Progenitor cell of endocrine pancreas (in vitro differentiated cells): ENCODE results near the gene MECP2. TPM values are rescaled to one million over a fixed set of nuclear protein-coding genes. Genes with fewer than 3 reads are reported as not detected.

Source experiments
- DNase-seq: peaks from one replicate; pipeline ENCODE4 v3.0.0; 2021; ENCODE audit warnings: low spot score; ENCODE audit not compliant: unreplicated experiment
- H3K27ac Mint-ChIP-seq: 2 replicates; pipeline ENCODE4 v1.8.0; 2021; ENCODE audit warnings: mild to moderate bottlenecking, moderate library complexity, mixed read lengths
- H3K27me3 Mint-ChIP-seq: 2 replicates; pipeline ENCODE4 v1.8.0; 2021; ENCODE audit warnings: mixed read lengths
- H3K36me3 Mint-ChIP-seq: 2 replicates; pipeline ENCODE4 v1.8.0; 2022; ENCODE audit warnings: mixed read lengths; ENCODE audit not compliant: insufficient read depth
- H3K4me1 Mint-ChIP-seq: 2 replicates; pipeline ENCODE4 v1.8.0; 2021; ENCODE audit warnings: low read depth, mixed read lengths
- H3K4me3 Mint-ChIP-seq: 2 replicates; pipeline ENCODE4 v1.8.0; 2021; ENCODE audit warnings: low read depth, mild to moderate bottlenecking, moderate library complexity, mixed read lengths
- H3K9me3 Mint-ChIP-seq: 2 replicates; pipeline ENCODE4 v1.8.0; 2021; ENCODE audit warnings: low read depth, mixed read lengths
- total RNA-seq: library from RNA; stranded (reverse); gene quantifications from 2 replicates; pipeline ENCODE4 v1.2.1, GENCODE V29; 2021
- TF ChIP-seq, protein P1 (sequence below): fragments of 200-600 bp; sonication (generic); IDR thresholded peaks from one replicate; pipeline ENCODE4 v1.5.0; 2021; ENCODE audit warnings: antibody characterized with exemption, mild to moderate bottlenecking; ENCODE audit not compliant: unreplicated experiment

MECP2 gene
- total RNA-seq, 1 donor from 2014 or later = 47.6 TPM

DNA sequence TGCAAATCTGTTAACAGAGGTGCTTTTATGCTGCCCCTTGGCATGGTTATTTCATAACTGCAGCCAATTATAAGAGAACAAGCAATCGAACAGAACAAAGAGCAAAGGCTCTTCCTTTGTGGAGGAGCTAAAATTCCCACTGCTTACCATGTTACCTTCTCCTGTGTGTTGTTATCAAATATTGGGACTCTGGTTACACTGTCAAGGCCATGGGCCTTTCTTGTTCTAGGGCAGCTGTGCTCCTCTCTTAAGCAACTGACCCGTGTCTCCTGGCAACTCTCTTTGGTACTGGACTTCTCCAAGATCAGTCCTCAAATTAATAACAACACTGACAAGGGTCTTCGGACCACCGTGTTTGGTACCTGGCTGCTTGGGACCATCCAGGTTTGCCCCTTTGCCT is 34.4 kb upstream of the MECP2 start:
- Mint-ChIP-seq H3K27me3 (peaks cover 7% of the 10 kb centered on the region), H3K4me3 (no peak overlapping the region), H3K36me3 (no peaks in the 10 kb centered on the region)

DNA sequence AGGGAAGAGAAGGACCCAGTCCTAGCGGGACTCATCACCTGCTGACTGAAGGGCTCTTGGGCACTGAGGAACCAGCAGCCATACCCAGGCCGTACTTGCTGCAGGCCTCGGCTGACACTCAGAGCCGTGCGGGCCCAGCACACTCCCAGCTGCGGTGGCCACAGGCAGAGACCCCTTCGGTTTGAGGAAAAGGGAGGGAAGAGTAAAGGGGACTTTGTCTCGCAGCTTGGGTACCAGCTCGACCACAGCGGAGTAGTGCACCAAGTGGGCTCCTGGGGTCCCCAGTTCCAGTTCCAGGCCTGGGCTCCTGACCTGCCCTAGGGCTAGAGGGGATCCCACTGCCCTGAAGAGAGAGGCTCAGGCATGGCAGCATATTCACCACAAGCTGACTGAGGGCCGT is 28.6 kb upstream of the MECP2 start:
- peaks cover 7% of the 10 kb centered on the region for H3K4me1 Mint-ChIP-seq
- TF ChIP-seq, protein P1, sequence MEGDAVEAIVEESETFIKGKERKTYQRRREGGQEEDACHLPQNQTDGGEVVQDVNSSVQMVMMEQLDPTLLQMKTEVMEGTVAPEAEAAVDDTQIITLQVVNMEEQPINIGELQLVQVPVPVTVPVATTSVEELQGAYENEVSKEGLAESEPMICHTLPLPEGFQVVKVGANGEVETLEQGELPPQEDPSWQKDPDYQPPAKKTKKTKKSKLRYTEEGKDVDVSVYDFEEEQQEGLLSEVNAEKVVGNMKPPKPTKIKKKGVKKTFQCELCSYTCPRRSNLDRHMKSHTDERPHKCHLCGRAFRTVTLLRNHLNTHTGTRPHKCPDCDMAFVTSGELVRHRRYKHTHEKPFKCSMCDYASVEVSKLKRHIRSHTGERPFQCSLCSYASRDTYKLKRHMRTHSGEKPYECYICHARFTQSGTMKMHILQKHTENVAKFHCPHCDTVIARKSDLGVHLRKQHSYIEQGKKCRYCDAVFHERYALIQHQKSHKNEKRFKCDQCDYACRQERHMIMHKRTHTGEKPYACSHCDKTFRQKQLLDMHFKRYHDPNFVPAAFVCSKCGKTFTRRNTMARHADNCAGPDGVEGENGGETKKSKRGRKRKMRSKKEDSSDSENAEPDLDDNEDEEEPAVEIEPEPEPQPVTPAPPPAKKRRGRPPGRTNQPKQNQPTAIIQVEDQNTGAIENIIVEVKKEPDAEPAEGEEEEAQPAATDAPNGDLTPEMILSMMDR = no peak
- H3K36me3 Mint-ChIP-seq = no peaks in the 10 kb centered on the region
- H3K27ac Mint-ChIP-seq = no peak overlapping the region
- H3K4me3 Mint-ChIP-seq = no peak overlapping the region
- no peaks in the 10 kb centered on the region for H3K27me3 Mint-ChIP-seq
- no peak for DNase-seq
- peaks cover 3% of the 10 kb centered on the region for H3K9me3 Mint-ChIP-seq

More for the DNA sequence above, 34.4 kb upstream of the MECP2 start:
- peaks cover 9% of the 10 kb centered on the region for H3K9me3 Mint-ChIP-seq
- DNase-seq = no peak
- TF ChIP-seq, protein P1 = no peak
- H3K27ac Mint-ChIP-seq = no peak overlapping the region
- peaks cover 1% of the 10 kb centered on the region for H3K4me1 Mint-ChIP-seq

- no peaks in the 10 kb centered on the region for H3K27me3 Mint-ChIP-seq
- H3K27ac Mint-ChIP-seq = no peak overlapping the region
- H3K36me3 Mint-ChIP-seq = no peaks in the 10 kb centered on the region
- TF ChIP-seq, protein P1 = no peak
- peaks cover 7% of the 10 kb centered on the region for H3K4me1 Mint-ChIP-seq
- DNase-seq = no peak
- peaks cover 4% of the 10 kb centered on the region for H3K9me3 Mint-ChIP-seq
- H3K4me3 Mint-ChIP-seq = no peak overlapping the region
Measured at GRCh38 chrX:154125391-154126040, 28.0 kb upstream of the MECP2 start.

DNA sequence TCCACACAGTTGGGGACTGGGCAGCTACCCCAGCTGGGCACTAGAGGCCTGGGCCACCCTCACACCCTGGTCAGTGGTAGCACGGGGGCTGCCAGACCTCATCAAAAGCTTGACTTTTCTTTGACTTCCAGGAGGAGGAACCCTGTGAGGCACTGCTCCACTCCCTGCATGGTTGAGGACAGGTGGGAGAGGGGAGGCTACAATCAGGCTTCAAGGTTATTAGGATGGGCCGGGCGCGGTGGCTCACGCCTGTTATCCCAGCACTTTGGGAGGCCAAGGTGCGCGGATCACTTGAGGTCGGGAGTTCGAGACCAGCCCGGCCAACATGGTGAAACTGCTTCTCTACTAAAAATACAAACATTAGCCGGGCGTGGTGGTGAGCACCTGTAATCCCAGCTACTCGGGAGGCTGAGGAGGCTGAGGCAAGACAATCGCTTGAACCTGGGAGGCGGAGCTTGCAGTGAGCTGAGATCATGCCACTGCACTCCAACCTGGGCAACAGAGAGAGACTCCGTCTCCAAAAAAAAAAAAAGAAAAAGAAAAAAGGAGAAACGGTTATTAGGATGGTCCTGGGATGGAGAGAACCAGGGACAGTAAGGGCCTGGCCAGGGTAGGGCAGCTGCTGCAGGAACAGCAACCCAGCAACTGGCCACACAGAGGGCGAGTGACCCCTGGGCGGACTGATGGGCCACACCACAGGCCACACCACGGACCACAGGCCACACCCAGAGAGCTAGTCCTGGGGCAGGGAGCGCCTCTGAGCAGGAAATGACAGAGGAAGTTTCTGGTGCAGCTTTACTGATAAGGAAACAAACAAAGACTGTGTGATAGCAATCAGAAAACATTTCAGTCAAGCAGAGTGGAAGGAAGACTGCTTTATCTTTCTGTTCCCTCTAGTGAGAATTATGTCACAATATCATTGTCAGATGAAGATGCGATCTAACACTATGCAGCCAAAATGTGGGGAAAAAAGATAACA is 26.0 kb upstream of the MECP2 start:
- H3K36me3 Mint-ChIP-seq = no peaks in the 10 kb centered on the region

GRCh38 chrX:154121961-154122360 is 24.4 kb upstream of the MECP2 start:
- Mint-ChIP-seq H3K27me3 (no peaks in the 10 kb centered on the region), H3K36me3 (no peaks in the 10 kb centered on the region), H3K4me1 (peaks cover 7% of the 10 kb centered on the region), H3K4me3 (no peak overlapping the region), H3K9me3 (peaks cover 10% of the 10 kb centered on the region), H3K27ac (peak overlapping the region; percentile 77)
- TF ChIP-seq, protein P1 = no peak
- no peak for DNase-seq

More for the DNA sequence above, 26.0 kb upstream of the MECP2 start:
- Mint-ChIP-seq H3K27me3 (no peaks in the 10 kb centered on the region), H3K27ac (no peak overlapping the region), H3K4me1 (peaks cover 7% of the 10 kb centered on the region), H3K4me3 (no peak overlapping the region), H3K9me3 (peaks cover 9% of the 10 kb centered on the region)
- DNase-seq = no peak
- TF ChIP-seq, protein P1 = no peak
